Measurements from ENCODE around the gene LYRM2.

LYRM2 gene

GRCh38 chr6:89681983-89682564, 43.5 kb upstream of the LYRM2 start:
- no peaks in the 10 kb centered on the region for H4K20me1 ChIP-seq (ENCODE audit: insufficient read depth, low read length)
- H3K79me2 ChIP-seq (ENCODE audit: low read length): no peaks in the 10 kb centered on the region
- H2AFZ ChIP-seq (ENCODE audit: low read depth, low read length): no peak overlapping the region
- H3K9ac ChIP-seq (ENCODE audit: low read length): no peak overlapping the region
- no peak overlapping the region for H3K4me2 ChIP-seq (ENCODE audit: low read length)
- no peak overlapping the region for H3K4me3 ChIP-seq (ENCODE audit: low read length)
- H3K27me3 ChIP-seq (ENCODE audit: low read depth, low read length): no peaks in the 10 kb centered on the region
- no peaks in the 10 kb centered on the region for H3K9me3 ChIP-seq (ENCODE audit: insufficient read depth, low read length)
- H3K4me1 ChIP-seq (ENCODE audit: low read length): no peaks in the 10 kb centered on the region
- H3K27ac ChIP-seq (ENCODE audit: low read length): no peak overlapping the region
- TF ChIP-seq EZH2phosphoT487 (IDR thresholded peaks at IDR 0.05; ENCODE audit: low read depth): no peak
- H3K36me3 ChIP-seq (replicated peaks; ENCODE audit: low read depth, low read length): peaks cover 30% of the 10 kb centered on the region

GRCh38 chr6:89680551-89680950, 42.0 kb upstream of the LYRM2 start:
- TF ChIP-seq EZH2phosphoT487 (IDR thresholded peaks at IDR 0.05; ENCODE audit: low read depth) (no peak), CTCF (IDR thresholded peaks at IDR 0.05; ENCODE audit: low read depth, low read length) (no peak)
- Histone ChIP-seq H3K36me3 (replicated peaks; ENCODE audit: low read depth, low read length) (peaks cover 23% of the 10 kb centered on the region), H3K27ac (ENCODE audit: low read length) (no peak overlapping the region)

GRCh38 chr6:89680150-89680549, 41.6 kb upstream of the LYRM2 start:
- H3K4me1 ChIP-seq (ENCODE audit: low read length): no peaks in the 10 kb centered on the region
- no peaks in the 10 kb centered on the region for H3K9me3 ChIP-seq (ENCODE audit: insufficient read depth, low read length)
- H3K4me2 ChIP-seq (ENCODE audit: low read length): no peak overlapping the region
- H3K27me3 ChIP-seq (ENCODE audit: low read depth, low read length): no peaks in the 10 kb centered on the region
- H3K27ac ChIP-seq (ENCODE audit: low read length): no peak overlapping the region
- no peak overlapping the region for H3K4me3 ChIP-seq (ENCODE audit: low read length)
- no peak overlapping the region for H3K9ac ChIP-seq (ENCODE audit: low read length)
- H3K79me2 ChIP-seq (ENCODE audit: low read length): no peaks in the 10 kb centered on the region
- no peak overlapping the region for H2AFZ ChIP-seq (ENCODE audit: low read depth, low read length)
- TF ChIP-seq CTCF (IDR thresholded peaks at IDR 0.05; ENCODE audit: low read depth, low read length): no peak
- no peak for TF ChIP-seq EZH2phosphoT487 (IDR thresholded peaks at IDR 0.05; ENCODE audit: low read depth)
- H4K20me1 ChIP-seq (ENCODE audit: insufficient read depth, low read length): no peaks in the 10 kb centered on the region
- peaks cover 24% of the 10 kb centered on the region for H3K36me3 ChIP-seq (replicated peaks; ENCODE audit: low read depth, low read length)

More at GRCh38 chr6:89680551-89680950, 42.0 kb upstream of the LYRM2 start:
- H3K4me2 ChIP-seq (ENCODE audit: low read length): no peak overlapping the region
- H3K27me3 ChIP-seq (ENCODE audit: low read depth, low read length): no peaks in the 10 kb centered on the region
- H3K79me2 ChIP-seq (ENCODE audit: low read length): no peaks in the 10 kb centered on the region
- H2AFZ ChIP-seq (ENCODE audit: low read depth, low read length): no peak overlapping the region
- no peak overlapping the region for H3K4me3 ChIP-seq (ENCODE audit: low read length)
- no peaks in the 10 kb centered on the region for H3K4me1 ChIP-seq (ENCODE audit: low read length)
- no peak overlapping the region for H3K9ac ChIP-seq (ENCODE audit: low read length)
- H4K20me1 ChIP-seq (ENCODE audit: insufficient read depth, low read length): no peaks in the 10 kb centered on the region
- H3K9me3 ChIP-seq (ENCODE audit: insufficient read depth, low read length): no peaks in the 10 kb centered on the region

- Histone ChIP-seq H2AFZ (ENCODE audit: low read depth, low read length) (no peak overlapping the region), H3K27ac (ENCODE audit: low read length) (no peak overlapping the region), H3K4me3 (ENCODE audit: low read length) (no peak overlapping the region), H3K4me1 (ENCODE audit: low read length) (no peaks in the 10 kb centered on the region), H4K20me1 (ENCODE audit: insufficient read depth, low read length) (no peaks in the 10 kb centered on the region), H3K9me3 (ENCODE audit: insufficient read depth, low read length) (no peaks in the 10 kb centered on the region), H3K79me2 (ENCODE audit: low read length) (no peaks in the 10 kb centered on the region), H3K9ac (ENCODE audit: low read length) (no peak overlapping the region), H3K27me3 (ENCODE audit: low read depth, low read length) (no peaks in the 10 kb centered on the region), H3K36me3 (replicated peaks; ENCODE audit: low read depth, low read length) (peaks cover 24% of the 10 kb centered on the region), H3K4me2 (ENCODE audit: low read length) (no peak overlapping the region)
- TF ChIP-seq CTCF (IDR thresholded peaks at IDR 0.05; ENCODE audit: low read depth, low read length) (no peak), EZH2phosphoT487 (IDR thresholded peaks at IDR 0.05; ENCODE audit: low read depth) (no peak)
Measured at GRCh38 chr6:89679215-89680120, 40.9 kb upstream of the LYRM2 start.
